A549 (cell line): ENCODE data around the gene CLEC10A.

Source experiments
- MAFK ChIP-seq: fragments of 450-650 bp; IDR thresholded peaks from 2 replicates; pipeline ENCODE4 v1.6.1; 2014; ENCODE audit not compliant: partially characterized antibody
- POLR2A ChIP-seq: IDR thresholded peaks from 2 replicates; pipeline ENCODE4 v1.6.1; 2012; ENCODE audit warnings: mild to moderate bottlenecking, low read length
- POLR2AphosphoS2 ChIP-seq: conservative IDR thresholded peaks from 2 replicates; pipeline ENCODE4 v1.6.1; 2012; ENCODE audit warnings: low read length, improper control_type of control experiment, inconsistent platforms
- RAD21 ChIP-seq, 2 experiments: fragments of >200 bp in 1 of 2; sonication (Bioruptor Twin) in 1 of 2; formaldehyde crosslinking in 1 of 2; IDR thresholded peaks in 1 of 2; conservative IDR thresholded peaks in 1 of 2; 2 replicates in 1 of 2; 3 replicates in 1 of 2; pipeline ENCODE4 v1.6.1; 2012 to 2018; ENCODE audit warnings: inconsistent platforms in 1 of 2
- RNF2 ChIP-seq: fragments of 200-600 bp; sonication (generic); IDR thresholded peaks from 2 replicates; pipeline ENCODE4 v1.6.1; 2016; ENCODE audit warnings: low read depth, mild to moderate bottlenecking, antibody characterized with exemption, moderate library complexity, borderline replicate concordance
- TF ChIP-seq, protein P1 (sequence below): fragments of >200 bp; sonication (Bioruptor Twin); formaldehyde crosslinking; IDR thresholded peaks from 3 replicates; pipeline ENCODE4 v1.5.1; 2016

DNA sequence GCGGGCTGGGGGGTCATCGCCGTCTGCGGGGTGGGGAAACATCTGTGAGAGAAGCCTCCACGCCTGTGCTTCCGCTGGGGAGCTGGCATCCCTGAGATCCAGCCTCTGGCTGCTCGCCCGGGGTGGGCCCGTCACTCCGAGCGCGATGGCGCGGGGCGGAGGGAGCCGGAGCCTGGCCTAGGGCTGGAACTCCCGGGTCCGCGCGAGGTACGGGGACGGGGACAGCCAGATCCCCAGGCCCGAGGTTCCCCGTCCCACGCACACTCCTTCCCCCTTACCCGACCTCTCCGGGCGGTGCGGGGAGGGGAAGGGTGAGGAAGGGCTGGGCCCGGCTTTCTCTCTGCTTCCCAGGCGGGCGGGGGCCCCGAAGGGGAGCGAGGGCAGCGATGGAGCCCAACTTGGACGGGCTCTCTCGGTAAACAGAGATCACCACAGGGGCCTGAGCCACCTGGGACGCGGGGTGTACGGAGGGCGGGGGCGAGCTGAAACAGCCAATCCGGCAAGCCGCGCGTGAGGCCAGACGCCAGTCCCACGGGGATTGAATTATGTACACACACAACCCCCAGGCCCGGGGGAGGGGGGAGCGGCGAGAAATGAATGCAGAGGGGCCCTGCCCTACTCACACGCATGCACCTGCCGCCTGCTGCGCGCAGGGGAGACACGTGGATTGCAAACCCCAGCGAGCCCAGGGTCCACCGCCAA lies 36.4 kb downstream of the CLEC10A start, which contains the start of gene SLC16A11:
- TF ChIP-seq MAFK (no peak), POLR2A (no peak; the same call in 1 of the 2 replicates), RNF2 (no peak), POLR2AphosphoS2 (no peak), RAD21 (conservative IDR thresholded peaks at IDR 0.05 in 1 of 2, IDR thresholded peaks at IDR 0.05 in 1 of 2) (no peak)
- TF ChIP-seq, protein P1, sequence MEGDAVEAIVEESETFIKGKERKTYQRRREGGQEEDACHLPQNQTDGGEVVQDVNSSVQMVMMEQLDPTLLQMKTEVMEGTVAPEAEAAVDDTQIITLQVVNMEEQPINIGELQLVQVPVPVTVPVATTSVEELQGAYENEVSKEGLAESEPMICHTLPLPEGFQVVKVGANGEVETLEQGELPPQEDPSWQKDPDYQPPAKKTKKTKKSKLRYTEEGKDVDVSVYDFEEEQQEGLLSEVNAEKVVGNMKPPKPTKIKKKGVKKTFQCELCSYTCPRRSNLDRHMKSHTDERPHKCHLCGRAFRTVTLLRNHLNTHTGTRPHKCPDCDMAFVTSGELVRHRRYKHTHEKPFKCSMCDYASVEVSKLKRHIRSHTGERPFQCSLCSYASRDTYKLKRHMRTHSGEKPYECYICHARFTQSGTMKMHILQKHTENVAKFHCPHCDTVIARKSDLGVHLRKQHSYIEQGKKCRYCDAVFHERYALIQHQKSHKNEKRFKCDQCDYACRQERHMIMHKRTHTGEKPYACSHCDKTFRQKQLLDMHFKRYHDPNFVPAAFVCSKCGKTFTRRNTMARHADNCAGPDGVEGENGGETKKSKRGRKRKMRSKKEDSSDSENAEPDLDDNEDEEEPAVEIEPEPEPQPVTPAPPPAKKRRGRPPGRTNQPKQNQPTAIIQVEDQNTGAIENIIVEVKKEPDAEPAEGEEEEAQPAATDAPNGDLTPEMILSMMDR = no peak
